ENCODE data around the gene FIP1L1. TPM values are rescaled to one million over a fixed set of nuclear protein-coding genes. Genes with fewer than 3 reads are reported as not detected.

Gene FIP1L1
- total and polyA plus RNA-seq, 9 of the 15 experiments (the other 6 are each of a cell fraction or from before 2014, with no cell fraction given), result 34.6 to 137 (median 72.0) TPM

GRCh38 chr4:53365121-53365485 is 12.3 kb upstream of the FIP1L1 start (continued):
- TF ChIP-seq CREB1 (IDR thresholded peaks at IDR 0.05) (no peak), CREB1 (CRISPR knock-in tag; IDR thresholded peaks at IDR 0.05) (no peak), ZNF444 (CRISPR knock-in tag; IDR thresholded peaks at IDR 0.05) (no peak), CREM (IDR thresholded peaks at IDR 0.05; ENCODE audit: low read depth) (0 out of 2 replicates have a peak, but pooled peaks have one; percentile 2), NFIX (CRISPR knock-in tag; IDR thresholded peaks at IDR 0.05; ENCODE audit: low read depth) (no peak), ZNF583 (CRISPR knock-in tag; IDR thresholded peaks at IDR 0.05) (no peak), ZSCAN29 (IDR thresholded peaks at IDR 0.05) (no peak), ZBTB11 (CRISPR knock-in tag; IDR thresholded peaks at IDR 0.05) (peak in 2 of 3 experiments; percentile 39 to 50; a peak in 1 of 6 replicates), ZFP1 (CRISPR knock-in tag; IDR thresholded peaks at IDR 0.05) (no peak), RCOR1 (IDR thresholded peaks at IDR 0.05; ENCODE audit: borderline replicate concordance in 1 of 2, low read depth in 2 of 2, low read length in 2 of 2) (0 out of 4 replicates have a peak, but pooled peaks of 1 of the 2 experiments have one; percentile 21), RBM39 (optimal IDR thresholded peaks at IDR 0.05; ENCODE audit: low read depth, low read length) (no peak), RBM22 (IDR thresholded peaks at IDR 0.05; ENCODE audit: low read depth, low read length, poor library complexity, severe bottlenecking) (no peak)

Measured in K562 (cell line).